T-helper 9 cell (primary cell): ENCODE data around the gene TTC9B.

Source experiments
- DNase-seq: peaks from one replicate; pipeline ENCODE4 v3.0.0-alpha.2; 2020

TTC9B gene

DNA sequence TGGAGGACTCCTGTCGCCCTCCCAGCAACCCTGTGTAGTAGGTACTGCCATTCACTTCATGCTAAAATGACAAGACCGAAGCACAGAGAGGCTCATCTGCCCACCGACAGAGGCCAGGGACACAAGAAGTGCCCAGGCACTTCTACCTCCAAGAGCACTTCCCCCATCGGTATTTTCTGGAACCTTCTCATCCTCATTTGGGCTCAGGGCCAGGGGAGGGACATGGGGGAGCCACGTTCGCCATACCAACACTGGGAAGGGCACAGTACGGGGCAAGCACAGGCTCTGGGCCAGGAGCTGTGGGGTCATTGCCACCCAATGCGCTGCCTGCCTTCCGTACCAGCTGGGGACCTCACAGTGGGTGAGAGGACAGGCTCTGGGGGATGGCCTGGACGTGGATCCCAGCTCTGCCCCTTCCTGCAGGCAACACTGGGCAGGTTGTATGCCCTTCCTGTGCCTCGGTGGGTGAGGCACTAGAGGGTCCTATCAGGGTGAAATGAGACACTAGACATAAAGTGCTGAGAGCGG lies 29.6 kb upstream of the TTC9B start:
- DNase-seq: no peak

DNA sequence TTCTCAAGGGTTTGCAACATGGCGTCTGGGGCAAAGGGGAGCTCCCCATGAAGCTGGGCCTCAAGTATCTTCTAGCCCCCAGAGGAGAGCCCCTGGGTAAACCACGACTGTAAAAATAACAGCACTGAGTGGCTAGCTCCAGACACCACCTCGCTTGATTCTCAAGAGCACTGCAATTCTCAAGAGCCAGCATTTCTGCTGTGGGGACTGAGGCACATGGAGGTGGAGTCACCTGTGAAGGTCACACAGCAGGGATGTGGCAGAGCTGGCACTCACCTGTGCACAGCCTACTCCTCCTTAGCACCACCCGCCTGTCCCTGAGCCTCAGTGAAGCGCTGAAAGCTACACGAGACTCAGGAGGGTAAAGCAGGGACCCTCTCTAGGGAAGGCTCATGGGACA lies 29.0 kb upstream of the TTC9B start:
- no peak for DNase-seq

DNA sequence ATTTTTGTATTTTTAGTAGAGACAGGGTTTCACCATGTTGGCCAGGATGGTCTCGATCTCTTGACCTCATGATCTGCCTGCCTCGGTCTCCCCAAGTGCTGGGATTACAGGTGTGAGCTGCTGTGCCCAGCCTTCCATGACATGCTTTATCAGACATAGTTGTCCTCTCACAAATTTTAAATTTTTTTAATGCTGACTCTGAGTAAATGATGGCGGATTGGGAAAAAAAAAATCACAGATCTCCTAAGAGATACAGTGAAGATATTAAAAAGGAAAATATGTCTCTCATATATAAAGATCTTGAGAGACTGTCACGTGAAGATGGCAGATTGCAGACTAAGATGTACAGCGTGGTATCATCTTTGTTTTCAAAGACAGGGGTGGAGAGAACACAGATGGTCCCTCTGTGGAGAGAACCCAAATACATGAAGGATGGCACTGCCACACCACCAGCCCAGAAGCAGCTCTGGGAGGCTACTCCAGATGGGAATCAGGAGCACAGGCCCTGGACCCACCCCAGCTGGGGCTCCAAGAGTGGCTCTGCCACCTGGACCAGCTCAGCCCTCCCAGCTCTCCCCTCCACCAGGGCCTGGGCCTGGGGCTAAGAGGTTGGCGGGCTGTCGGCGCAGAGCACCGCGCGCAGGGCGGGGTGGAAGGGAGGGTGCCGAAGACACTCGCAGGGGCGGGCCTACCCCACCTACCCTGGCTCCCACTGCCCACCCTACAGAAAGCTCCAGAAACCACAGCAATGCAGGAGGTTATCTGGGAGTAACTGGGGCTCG lies 28.3 kb upstream of the TTC9B start:
- DNase-seq: no peak

DNA sequence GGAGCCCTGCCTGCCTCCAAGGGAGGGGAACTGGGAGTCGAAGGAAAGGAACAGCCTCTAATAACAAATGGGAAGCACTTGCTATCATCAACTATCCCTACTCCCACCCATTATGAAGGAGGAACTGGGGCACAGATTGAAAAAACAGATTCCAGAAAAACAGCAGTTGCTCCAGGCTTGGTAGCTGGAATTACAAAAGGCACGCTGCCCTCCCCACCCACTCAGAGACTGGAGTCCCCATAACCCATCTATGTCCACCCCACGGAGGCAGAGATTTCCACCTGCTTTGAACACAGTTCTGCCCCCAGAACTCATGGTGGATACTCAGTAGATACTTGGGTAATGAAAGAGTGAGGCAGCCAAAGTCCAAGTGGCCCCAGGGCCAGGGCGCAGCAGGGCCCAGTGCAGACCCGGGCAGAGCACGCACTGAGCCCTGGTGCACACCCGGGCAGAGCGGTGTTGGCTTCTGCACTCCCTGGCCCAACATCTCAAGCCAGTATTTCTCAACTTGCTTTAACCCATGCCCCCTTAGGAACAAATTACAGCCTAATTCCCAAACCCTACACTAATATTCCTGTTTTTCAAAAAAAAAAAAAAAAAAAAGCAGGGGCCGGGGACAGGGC lies 27.4 kb upstream of the TTC9B start:
- DNase-seq: no peak

DNA sequence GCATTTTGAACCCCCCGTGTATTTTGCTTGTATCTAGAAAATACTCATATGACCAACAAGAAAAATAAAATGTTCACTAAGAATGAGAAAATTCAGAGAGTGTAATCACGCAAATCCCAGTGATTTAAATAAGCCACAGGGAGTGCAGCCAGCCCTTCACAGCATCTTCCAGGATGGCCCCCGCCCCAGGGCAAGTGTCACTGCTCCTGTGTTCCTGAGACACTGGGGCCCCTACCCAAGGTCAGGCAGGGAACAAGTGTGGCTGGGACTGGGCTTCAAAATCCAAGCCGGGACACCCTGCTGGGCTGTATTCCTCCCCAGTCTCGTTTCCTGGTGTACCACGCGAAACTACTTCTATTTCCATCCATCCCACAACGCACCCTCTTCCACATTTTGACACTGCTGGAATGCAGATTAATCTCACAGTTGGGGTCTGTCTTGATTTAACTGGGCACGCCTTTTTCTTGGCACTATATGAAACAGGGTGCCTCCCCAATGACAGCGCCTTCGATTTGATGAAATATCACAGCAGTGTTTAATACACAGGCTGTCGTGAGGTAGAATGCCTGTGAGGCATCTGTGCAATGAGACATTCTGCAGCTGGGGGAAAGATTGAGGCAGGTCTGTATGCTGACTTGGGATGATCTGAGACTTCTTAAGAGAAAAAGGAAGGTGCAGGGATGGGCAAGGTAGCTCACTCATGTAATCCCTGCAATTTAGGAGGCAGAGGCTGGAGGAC lies 26.6 kb upstream of the TTC9B start:
- DNase-seq: no peak

DNA sequence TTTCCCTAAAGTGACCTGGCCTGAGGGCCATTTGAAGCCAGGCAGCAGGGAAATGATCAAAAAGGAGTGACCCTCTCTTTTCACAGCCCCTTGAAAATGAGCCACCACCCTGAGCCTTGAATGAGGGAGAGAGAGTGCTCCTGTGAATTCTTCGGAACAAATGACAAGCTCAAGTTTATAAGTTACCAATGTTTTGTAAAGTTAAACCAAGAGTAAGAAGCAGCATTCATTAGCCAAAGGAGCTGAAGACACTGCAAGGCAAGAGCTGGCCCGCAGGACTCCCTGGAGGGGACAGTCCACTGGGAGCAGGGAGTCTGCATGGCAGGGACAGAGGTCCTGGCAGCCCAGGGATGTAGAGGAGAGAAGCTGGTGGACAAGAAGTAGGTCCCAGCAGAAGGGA lies 25.0 kb upstream of the TTC9B start:
- DNase-seq: no peak

DNA sequence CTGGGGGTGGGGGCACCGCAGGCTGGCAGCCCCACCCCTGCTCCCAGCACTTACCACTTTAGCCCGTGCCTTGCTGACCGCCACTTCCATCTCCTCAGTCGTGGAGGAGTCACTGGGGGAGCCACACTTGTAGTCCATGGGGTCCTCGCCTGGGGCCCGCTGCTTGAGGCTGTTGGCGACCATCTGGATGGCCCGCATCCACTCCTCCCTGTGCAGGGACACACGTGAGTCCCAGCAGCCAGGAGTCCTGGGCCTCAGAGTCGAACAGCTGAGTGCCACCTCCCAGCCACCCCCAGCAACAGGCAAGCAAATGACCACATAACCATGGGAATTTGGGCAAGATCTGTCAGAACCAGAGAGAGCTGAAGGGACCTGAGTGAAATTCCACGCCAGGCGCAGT lies 24.3 kb upstream of the TTC9B start:
- DNase-seq: no peak

DNA sequence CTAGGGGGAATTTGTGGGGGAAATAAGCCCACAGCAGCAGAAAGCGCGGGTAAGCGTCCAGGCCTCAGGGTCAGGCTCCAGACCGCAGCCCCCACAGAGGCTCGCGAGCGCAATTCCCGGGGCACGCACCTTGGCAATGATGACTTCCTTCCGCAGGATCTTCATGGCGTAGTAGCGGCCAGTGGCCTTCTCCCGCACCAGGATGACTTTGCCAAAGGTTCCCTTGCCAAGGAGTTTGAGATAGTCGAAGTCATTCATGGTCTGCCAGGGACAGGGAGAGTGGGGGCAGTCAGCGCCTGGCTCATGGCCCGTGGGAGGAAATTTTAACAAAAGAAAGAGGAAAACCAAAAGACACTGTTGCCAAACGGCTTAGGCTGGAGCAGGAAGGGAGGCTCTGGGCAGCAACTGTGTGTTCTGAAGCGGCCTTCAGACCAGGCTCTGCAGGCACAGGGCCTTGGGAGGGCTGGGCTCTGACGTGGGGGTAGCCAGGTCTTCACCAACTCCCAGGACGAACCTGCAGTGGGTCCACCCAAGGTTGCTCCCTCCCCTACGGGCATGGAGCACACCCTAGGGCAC lies 23.7 kb upstream of the TTC9B start:
- no peak for DNase-seq

DNA sequence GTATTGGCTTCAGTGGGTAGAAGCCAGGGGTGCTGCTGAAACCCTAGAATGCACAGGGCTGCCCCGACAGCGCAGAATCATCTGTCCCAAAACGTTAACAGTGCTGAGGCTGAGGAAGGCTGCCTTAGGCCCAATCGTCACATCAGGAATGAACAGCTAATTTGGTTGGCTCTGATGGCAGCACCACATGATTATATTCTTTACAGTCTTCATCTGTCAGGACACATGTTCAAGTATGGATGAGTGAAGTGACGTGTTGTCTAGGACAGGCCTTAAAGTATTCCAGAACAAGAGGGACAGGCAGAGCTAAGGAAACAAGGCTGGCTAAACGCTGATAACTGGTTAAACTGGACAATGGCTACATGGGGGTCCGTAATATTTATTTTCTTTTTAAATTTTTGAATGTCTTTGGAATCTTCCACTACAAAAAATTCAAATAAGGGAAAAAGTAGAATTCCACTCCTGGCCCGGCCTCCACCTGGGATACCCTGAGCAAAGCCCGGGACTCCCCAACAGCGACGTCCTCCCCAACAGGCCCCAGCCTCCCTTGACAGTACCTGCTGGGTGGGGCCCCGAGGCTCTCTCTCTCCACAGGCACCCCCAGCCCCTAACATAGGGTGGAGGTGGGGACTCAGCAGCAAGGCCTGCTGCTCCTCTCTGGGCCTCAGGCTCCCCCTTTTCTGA lies 23.1 kb upstream of the TTC9B start:
- DNase-seq: no peak

DNA sequence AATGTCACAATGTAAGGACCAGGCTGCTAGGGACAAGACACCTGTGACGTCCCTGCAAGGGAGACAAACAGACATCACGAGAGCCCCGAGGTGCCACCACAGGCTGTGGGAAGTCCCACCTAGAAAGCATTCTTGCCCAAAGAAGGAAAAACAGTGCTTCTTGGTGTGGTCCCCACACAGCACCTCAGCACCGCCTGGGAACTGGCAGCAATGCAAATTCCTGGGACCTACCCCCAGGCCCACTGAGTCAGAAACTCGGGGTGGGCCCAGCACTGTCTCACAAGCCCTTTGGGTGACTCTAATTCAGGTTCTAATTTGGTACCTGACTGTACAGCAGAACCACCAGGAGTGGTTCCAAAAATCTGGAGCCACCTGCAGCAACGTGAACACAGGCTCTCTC lies 22.1 kb upstream of the TTC9B start:
- DNase-seq: no peak

DNA sequence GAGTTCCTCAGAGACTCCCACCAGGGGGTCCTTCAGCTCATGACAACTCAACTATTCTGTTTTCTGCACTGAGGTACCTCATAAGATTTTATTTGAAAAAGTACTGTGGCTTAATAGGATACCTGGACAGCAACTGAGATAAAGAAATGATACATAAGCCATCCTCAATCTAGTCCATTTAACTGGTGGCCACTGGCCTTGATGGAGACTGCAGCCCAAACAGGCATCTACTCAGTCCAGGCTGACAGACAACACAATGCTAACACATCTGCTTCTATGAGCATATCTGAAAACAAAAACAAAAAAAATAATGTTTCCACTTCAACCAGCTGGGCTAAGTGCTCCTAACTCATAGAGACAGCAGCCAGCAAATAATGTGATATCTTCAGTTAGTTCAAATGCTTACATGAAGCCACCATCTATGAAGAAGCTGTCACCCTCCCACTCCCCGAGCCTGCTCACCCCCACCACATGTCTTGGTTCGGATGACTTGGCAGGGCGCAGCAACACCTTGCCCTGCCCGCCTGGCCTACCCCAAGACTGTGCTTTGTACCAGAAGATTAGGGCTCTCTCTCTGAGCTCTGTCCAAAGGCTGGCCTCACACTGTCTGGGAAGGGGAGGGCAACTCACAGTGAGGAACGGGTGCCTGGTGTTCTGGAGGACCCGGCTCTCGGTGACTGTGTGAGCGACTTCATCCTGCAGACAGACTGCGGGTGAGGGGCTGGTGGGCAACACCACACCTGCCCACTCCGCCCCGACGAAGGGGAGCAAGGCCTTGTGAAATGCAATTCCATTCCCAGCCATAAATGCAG lies 21.4 kb upstream of the TTC9B start:
- no peak for DNase-seq

DNA sequence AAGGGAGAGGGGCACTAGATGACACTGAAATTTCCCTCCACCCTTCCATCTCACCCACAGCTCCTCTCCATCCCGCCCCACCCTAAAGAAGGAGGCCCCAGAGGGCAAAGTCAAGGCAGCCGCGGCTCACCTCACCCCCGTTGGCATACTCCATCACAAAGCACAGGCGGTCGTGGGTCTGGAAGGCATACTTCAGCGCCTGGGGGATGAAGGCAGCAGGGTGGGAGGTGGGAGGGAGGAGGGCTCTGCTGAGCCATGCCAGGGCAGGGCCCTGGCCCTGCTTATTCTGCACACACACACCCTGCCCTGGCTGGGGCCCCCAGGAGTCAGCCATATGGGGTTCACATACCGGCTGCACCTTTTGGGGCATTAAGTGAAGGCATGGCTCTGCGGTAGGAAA lies 20.6 kb upstream of the TTC9B start:
- no peak for DNase-seq

DNA sequence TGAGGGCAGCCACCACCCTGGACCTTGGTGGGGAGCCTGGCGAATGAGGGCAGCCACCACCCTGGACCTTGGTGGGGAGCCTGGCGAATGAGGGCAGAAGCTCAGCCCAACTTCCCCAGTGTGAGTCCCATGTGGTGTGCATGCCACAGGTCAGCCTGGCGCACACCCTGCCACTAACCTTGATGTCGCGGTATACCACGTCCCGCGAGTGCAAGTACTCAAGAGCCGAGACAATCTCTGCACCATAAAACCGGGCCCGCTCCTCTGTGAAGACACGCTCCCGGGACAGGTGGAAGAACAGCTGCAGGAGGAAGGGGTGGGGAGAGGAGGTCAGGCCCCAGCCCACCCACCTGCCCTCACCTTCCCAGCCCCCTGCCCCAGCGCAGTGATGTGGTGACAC lies 19.6 kb upstream of the TTC9B start:
- DNase-seq: no peak

DNA sequence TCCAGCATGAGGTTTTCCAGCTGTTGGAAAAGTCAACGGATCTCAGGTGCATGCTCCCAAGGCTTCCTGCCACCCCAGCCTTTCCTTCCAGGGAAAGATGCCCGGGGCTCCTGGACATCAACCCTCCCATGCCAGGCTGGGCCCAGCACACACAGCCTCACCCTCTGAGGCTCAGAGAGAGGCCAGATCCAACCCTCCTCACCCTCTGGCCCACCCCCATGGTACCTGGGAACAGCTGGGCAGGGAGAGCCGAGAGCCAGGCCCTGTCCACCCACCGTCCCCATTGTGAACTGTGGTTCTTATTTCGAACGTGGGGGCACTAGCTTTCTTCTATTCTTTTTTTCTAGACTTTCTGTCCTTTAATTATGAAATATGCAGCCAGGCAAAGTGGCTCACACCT lies 18.2 kb upstream of the TTC9B start:
- no peak for DNase-seq

DNA sequence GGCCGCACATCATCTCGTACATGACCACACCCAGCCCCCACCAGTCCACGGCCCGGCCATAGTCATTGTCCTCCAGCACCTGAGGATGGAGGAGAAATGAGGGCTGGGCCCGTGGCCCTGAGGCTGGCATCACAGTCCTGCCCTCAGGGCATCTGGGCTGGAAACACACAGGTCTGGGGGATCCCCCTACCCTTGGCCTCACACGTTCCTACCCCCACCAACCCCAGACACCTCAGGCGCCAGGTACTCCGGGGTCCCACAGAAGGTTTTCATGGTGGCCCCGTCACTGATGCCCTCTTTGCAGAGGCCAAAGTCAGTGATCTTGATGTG lies 17.8 kb upstream of the TTC9B start:
- no peak for DNase-seq

DNA sequence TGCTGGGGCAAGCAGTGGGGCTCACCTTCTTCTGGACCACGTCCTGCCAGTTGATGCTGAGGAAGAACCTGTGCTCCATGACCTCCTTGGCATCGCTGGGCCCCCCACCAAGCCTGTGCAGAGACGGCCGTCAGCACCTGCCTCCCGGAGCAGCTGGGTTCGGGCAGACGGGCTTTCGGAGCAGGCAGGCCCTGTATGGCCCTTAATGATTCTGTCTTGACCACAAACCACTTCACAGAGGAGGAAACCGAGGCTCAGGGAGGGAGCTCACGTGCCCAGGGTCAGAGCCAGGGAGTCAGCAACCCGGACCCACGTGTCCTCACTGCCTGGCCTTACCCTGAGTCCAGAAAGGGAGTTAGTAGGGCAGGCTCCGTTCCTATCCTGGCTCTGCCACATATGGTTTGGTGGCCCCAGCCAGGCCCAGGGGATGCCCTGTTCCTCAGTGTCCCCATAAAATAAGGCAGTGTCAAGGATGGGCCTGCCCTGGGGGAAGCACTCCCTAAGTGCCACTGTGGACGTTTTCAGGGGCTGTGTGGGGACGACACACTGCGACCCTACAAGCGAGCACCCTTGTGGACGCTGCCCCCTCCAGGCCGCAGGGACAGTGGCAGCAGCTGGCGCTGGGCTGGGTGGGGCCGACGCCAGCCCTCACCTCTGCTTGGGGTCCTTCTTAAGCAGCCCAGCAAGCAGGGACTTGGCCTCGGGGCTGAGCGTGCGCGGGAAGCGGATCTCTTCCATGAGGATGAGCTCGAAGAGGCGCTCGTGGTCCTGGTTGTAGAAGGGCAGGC lies 17.2 kb upstream of the TTC9B start:
- DNase-seq: no peak

DNA sequence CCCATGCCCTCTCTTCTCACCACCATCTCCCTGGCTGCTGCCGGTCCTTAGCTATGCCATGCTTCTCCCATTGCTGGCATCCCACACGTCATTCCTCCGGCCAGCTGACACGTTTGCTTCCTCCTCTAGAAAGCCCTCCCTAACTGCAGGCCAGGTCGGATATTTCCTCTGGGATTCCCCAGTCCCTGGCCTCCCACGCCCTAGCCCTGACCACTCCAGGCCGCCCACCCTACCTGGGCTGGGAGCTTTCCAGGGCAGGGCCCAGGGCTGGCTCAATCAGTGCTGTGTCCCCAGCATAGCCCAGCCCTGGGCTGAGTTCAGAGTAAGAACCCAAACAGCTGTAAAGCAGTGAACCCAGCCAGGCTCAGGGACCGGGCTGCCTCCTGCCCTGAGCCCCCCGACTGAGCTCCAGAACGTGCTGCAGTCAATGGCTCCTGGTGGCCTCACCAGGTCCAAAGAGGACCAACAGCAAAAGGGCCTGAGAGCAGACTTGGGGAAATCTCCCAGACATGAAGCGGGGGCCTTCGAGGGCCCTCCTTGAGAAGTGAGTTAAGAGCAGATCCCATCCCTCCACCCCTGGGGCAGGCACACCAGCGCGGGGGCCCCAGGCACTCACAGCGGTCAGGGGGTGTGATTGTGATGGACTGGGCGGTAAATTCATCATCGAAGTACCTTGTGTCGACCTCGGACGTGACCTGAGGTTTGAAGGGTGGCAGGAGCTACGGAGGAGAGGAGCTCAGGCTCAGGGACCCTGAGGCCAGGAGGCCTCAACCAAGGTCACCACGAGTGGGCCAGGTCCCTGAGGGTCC lies 16.4 kb upstream of the TTC9B start:
- DNase-seq: no peak

DNA sequence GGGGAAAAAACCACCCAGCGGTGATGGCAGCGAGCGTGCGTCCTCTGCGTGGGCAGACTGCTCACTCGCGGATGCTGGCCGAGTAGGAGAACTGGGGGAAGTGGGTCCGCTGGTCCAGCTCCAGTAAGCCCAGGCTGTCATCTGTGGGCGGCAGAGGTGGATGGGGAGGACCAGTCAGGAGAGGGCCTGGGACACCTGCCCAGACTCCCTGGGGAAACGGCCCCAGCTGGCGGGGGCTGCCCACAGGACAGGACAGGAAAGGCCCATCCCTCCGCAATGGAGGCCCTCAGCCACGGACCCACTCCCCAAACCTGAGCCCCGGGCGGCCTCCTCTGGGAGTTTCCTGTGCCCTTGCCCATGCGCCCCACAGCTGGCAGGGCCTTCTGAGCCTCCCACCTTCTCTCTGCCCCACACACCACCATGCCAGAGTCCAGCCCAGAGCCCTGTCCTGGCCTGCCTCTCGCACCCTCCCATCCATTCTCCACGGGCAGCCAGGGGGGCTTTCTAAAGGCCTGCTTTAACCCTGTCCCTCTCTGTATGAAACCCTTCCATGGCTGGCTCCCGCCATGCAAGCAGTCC lies 15.7 kb upstream of the TTC9B start:
- DNase-seq: no peak

DNA sequence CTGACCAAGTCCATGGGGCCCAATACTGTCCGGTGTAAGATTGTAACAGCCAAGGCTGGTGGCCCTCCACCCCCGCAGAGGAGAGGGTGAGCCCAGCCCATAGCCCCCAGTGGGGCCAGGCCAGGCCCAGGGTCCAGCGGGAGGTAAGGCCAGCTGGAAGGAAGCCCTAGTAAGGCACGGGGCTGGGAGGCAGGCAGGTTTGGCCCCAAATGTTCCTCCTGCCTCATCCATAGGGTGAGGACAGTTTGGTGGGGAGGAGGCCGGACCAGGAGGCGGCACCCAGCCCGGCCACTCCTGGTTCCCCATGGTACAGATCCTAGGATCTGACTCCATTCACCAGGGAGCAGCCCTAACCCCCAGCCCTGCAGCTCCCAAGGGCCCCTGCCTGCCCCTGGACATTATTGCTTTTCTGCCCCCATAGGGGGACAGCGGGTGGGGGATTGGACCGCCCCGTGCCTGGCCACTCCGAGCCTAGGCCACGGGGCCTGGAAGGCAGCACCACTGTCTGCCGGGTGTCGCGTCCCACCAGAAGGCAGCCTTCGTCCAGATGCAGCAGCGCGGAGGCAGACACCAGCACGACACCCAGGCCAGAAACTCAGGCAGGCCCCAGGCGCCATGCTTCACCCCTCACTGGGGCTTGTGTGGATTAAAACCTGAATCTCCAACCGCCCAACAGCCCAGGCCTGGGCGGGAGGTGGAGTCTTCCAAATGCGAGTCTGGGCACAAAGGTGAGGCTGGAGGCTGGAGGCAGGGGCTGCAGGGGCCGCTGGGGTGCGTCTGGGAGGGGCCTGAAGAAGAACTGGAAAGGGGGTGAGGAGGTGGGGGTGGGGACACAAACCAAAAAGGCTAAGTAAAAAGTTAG lies 15.0 kb upstream of the TTC9B start:
- no peak for DNase-seq
